22Rv1 (cell line): ENCODE data around the gene HIPK4.

Experiments
- CTCF ChIP-seq: fragments of 450-650 bp; IDR thresholded peaks from 2 replicates; pipeline ENCODE4 v1.5.1; 2017; ENCODE audit warnings: mild to moderate bottlenecking
- ZFX ChIP-seq: fragments of 450-650 bp; IDR thresholded peaks from 2 replicates; pipeline ENCODE4 v1.6.1; 2017; ENCODE audit warnings: antibody characterized with exemption, borderline replicate concordance

- TF ChIP-seq CTCF (no peak), ZFX (no peak)
These were observed 41.7 kb upstream of the HIPK4 start for GRCh38 chr19:40431698-40432097.
